SH-SY5Y (cell line): Measurements from ENCODE around the gene RAPGEF3.

ENCODE experiments used
- GATA2 ChIP-seq: IDR thresholded peaks from 2 replicates; pipeline ENCODE4 v1.6.1; 2011; ENCODE audit warnings: mild to moderate bottlenecking, low read depth, low read length
- GATA3 ChIP-seq: IDR thresholded peaks from 2 replicates; pipeline ENCODE4 v1.6.1; 2011; ENCODE audit warnings: low read depth, mild to moderate bottlenecking, low read length, moderate library complexity

DNA sequence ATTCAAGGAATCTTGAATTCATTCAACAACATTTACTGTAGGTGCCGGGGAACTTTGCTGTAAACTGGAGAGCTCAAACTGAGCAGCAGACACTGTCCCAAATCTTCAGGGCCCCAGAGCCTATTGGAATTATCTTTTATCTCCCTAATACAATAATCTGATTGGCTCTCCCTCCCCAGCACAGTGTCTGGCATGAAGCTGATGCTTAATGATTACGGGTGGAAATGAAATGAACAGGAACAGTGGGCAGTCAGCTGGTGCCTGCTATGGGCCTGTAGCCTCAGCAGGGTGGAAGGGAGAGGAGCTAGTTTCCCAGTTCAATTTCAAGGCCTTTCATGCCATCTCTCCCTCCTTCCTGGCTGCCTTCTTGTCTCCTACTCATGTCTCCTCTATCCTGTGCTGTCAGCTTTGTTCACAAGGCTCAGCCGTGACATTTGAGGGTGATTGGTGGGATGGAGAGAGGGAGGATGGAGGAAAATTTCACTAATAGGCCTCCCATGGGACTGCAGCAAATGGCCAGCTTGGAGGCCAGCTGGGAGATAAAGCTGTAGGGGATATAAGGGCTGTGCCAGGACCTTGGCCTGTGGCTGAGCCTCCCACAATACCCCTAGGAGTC, 4.3 kb upstream of the RAPGEF3 start:
- TF ChIP-seq GATA2, result peak; percentile 97
- TF ChIP-seq GATA3, result peak; percentile 94
